HUDEP-2 (cell line): Measurements from ENCODE around the gene CADPS.

ENCODE experiments used
- DNase-seq, 76 experiments: peaks; one replicate each; lab custom pipeline; 2025; ENCODE audit not compliant: unreplicated experiment in 76 of 76; lab: John Stamatoyannopoulos, UW

Gene CADPS

DNA sequence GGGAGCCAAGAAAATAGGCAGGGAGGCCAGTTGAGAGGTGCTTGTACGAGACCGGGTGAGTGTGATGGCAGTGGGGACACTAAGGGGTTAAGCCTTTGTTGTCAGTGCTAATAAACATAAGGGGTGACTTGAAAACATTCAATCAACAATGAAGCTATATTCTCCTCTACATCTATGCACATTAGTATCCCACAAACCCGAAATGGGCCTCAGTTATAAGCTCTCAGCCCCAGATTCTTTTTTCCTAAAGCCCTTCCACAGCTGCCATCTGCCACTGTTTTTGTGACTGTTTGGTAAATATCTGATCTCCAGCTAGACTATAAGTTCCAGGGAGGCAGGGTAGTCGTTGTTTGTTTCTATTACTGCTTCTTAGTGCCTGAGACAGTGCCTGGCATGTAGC is 118.2 kb downstream of the CADPS start:
- no peak for DNase-seq

DNA sequence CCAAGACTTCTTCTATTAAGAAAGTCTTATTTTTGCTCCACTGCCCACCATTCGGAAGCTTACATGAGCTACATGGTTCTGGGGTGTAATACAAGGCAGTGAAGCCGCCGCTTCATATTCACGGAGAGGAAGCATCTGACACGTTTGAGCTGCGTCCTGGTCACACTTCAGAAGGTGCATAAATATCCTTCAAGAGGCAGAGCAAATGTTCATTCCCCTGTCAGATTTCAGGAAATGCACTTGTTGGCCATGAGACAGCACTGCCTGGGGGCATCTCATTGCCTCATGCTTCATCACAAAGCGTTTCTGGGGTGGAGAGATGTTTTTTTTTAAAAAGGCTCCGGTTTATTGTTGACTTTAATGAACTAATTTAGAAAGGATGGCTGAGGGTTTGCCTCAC is 119.9 kb downstream of the CADPS start:
- DNase-seq: no peak

DNA sequence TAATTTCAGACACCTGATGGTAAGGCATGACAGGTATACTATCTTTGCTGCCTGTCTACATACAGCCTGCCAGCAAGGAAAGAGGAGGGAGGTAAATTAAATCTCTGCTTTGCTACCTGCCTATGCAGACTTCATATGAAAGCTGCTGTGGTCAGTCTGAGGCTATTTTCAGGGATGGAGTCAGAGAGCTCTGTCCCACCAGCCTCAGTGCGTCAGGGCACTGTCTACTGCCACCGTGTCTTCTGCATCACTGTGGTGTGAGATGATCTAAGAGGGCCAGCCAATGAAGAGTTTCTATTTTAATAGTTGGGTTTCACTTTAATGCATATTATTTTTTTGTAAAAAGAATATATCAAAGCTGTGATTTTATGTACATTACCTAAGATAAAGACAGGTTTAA is 125.6 kb downstream of the CADPS start:
- no peak for DNase-seq

GRCh38 chr3:62749130-62749529 is 126.1 kb downstream of the CADPS start:
- peak in 1 of 76 experiments; percentile 19 for DNase-seq

GRCh38 chr3:62737449-62737848 is 137.8 kb downstream of the CADPS start:
- no peak for DNase-seq

DNA sequence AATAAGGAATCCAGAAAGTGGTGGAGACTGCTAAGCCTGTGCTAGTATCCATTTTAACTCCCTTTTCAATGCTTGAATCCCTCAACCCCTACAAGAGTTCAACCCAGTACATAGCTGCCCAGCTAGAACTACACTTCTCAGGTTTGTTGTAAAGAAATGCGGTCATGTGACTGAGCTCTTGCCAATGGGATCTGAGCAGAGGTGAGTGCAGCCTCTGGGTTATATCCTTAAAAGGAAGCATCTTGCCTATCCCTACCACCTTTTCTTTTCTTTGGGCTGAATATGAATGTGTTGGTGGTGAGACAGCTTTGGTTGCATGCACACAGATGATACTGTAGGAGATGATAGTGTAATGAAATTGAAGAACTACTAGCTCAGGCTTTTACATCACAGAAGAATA is 139.7 kb downstream of the CADPS start:
- DNase-seq: no peak

GRCh38 chr3:62732183-62732904 is 142.9 kb downstream of the CADPS start:
- DNase-seq: no peak

- DNase-seq: no peak
Measured at GRCh38 chr3:62727981-62728380, 147.2 kb downstream of the CADPS start.

- no peak for DNase-seq
Measured at GRCh38 chr3:62727536-62727935, 147.7 kb downstream of the CADPS start.

DNA sequence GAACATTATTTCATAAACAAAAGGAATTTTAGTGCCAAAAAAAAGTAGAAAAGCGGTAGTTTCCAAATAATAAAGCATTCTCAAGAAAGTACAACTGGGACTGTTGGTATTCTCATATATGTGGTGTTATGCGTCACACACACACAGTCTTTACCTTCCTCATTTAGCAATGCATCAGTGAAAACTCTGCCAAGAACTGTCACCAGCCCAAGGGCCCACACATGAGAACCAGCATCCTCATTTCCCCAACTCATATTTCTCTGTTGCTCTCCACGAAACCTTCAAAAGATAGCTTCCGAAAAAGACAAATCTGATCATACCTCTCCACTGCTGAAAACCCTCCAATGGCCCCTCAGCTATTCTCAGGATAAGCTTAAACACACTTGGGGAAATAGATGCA is 150.7 kb downstream of the CADPS start:
- DNase-seq: no peak

- no peak for DNase-seq
Measured at GRCh38 chr3:62723914-62724217, 151.3 kb downstream of the CADPS start.

GRCh38 chr3:62723166-62723913 is 151.9 kb downstream of the CADPS start:
- no peak for DNase-seq

DNA sequence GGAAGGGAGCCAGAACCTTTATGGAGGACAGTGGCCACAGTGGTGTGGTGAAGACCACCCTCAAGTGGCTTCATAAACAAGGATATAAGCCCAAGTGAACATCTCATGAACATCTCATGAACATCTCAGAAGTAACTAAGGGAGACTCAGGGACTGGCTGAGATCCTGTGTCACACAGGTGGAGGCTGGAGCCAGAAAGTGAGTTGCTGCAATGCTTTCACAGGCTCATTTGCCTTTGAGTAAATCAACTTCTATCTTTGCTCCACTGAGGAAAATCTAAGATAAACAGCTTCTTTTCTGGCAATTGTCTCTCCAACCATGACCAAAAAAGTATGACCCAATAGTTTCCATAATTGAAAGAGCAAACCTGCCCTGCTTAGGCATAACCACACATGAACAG is 152.9 kb downstream of the CADPS start:
- DNase-seq: no peak

- DNase-seq: no peak
Measured at GRCh38 chr3:62718515-62719320, 156.5 kb downstream of the CADPS start.

- no peak for DNase-seq
Measured at GRCh38 chr3:62718011-62718410, 157.2 kb downstream of the CADPS start.

DNA sequence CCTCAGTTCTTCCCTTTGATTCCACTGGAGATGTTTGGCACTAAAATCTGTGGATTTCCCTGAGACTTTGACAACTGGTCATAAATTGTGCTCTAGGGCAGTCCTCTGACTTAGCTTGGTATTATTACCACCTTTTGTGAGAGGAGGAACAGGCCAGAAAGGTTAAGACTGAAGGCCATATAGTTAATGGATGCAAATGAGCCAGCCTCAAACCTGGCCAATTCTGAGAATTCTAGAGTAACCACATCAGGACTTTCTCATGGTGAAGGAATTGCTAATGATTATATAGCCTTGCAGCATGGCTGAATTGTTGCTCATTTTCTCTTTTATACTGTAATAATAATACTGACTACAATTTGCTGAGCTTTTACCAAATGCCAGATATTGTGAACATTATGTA is 162.5 kb downstream of the CADPS start:
- no peak for DNase-seq

GRCh38 chr3:62710751-62711150 is 164.5 kb downstream of the CADPS start:
- DNase-seq: no peak

GRCh38 chr3:62708638-62709373 is 166.4 kb downstream of the CADPS start:
- DNase-seq: no peak

DNA sequence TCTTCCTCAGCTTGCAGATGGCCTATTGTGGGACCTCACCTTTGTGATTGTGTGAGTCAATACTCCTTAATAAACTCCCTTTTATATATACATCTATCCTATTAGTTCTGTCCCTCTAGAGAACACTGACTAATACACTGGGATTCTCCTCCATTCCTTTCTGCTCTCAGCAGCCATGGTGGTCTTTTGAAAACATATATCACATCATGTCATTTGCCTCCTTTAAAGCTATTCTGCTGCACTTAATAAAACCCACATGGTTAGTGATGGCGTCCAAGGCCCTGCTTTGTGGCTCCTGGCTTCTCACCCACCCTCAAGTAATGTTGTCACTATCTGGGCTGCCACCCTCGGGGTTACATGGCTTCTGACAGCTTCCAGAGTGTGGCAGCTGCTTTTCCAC is 169.5 kb downstream of the CADPS start:
- DNase-seq: no peak

DNA sequence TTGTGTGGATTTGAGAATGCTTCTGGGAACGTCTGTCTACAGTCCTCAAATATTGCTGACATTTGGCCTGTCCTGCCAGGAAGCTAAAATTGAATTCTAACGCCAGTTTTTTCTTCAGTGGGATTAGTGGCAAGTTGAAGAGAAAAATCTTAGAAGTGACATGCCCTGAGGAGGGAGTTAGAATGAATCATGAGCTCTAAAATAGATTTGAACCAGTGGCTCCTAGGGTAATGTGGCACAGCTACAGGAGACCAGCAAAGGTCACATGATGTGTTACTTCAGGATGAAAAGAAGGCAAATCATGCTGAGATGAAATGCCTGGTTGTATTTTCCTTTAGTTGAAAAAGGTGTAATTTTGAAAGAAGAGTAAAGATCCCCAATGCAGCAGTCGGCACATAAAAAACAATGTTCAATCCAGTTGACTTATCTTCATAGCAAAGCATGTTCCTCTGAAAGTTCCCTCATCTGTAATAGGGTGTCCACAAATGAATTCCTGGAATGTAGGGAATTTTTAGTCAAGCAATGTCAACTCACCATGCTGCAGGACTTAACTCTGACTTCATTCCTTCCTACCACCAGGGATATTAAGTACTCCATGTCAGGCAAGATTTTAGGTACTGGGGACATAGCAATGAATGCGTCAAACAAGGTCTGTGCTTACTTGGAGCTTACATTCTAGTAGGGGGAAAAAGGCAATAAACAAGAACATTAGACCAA is 171.6 kb downstream of the CADPS start:
- DNase-seq: no peak
